ENCODE measurements around the gene TRIM22. TPM values are rescaled to one million over a fixed set of nuclear protein-coding genes. Genes with fewer than 3 reads are reported as not detected.
"Not testable (repeated sequence)": the region's sequence is repeated elsewhere in the genome, so short reads cannot be mapped to it uniquely, and the experiment has no call there.

Gene TRIM22
- total and polyA plus RNA-seq, 7 donors: 6.6 to 106 (median 39.2) TPM

DNA sequence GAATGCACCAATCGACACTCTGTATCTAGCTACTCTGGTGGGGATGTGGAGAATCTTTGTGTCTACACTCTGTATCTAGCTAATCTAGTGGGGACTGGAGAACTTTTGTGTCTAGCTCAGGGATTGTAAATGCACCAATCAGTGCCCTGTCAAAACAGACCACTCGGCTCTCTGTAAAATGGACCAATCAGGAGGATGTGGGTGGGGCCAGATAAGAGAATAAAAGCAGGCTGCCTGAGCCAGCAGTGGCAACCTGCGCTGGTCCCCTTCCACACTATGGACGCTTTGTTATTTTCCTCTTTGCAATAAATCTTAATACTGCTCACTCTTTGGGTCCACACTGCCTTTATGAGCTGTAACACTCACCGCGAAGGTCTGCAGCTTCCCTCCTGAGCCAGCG lies 6.0 kb upstream of the TRIM22 start:
- 49 to 70% methylated on average over 7 of the region's 7 CpGs for WGBS, 2 donors
- not testable (repeated sequence) for H3K27me3 ChIP-seq, H3K9me3 ChIP-seq, DNase-seq
- Histone ChIP-seq H3K27ac (peak overlapping the region; percentile 89 to 93 (median 90)), H3K4me1 (peaks cover 0 to 27% (median 17%) of the 10 kb centered on the region in 4 donors), H3K36me3 (peaks cover 0 to 17% (median 8%) of the 10 kb centered on the region in 4 donors), H3K4me3 (peak overlapping the region; percentile 24 to 53 (median 49))
- TF ChIP-seq POLR2AphosphoS5 (IDR thresholded peaks at IDR 0.05) (peak in 3 of 4 donors; percentile 59 to 69 (median 61)), POLR2A (IDR thresholded peaks at IDR 0.05) (peak in 1 of 2 donors; percentile 26)
- intact Hi-C loops (cut with DNase I): loop anchor here (2.0 to 10.0 kb wide), 3 partner anchors 85 to 791 kb away; partner anchors contain the start of genes OR52N2 and TRIM3

DNA sequence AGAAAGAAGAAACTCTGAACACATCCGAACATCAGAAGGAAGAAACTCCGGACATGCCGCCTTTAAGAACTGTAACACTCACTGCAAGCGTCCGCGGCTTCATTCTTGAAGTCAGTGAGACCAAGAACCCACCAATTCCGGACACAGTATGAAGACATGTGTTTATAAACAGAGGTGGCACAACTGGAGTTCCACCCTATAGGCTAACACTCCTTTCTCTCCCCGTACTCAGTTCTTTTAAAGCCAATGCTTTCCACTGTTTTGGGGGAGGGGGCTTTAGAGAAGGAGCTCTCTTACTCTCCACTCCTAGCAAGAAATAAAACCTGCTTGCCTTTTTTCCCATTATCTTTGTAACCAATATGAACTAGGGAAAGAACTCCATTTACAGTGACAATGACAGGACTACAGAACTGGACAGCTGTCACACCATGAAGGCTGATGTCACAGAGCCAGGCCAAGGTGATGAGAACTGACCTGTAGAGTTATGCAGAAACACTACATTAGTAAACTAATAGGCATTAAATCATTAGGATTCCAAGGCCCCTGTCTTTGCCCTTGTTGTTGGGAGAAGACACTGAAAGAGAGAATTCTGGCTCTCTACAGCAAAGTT lies 5.4 kb upstream of the TRIM22 start:
- H3K36me3 ChIP-seq: peaks cover 0 to 12% (median 5%) of the 10 kb centered on the region in 4 donors
- H3K27ac ChIP-seq: peak overlapping the region; percentile 89 to 93 (median 90)
- H3K4me1 ChIP-seq: peaks cover 0 to 31% (median 23%) of the 10 kb centered on the region in 4 donors
- no peaks in the 10 kb centered on the region for H3K27me3 ChIP-seq
- H3K9me3 ChIP-seq: no peaks in the 10 kb centered on the region
- 26 to 31% methylated on average over 6 to 8 of the region's 8 CpGs for WGBS, 2 donors
- no peak for TF ChIP-seq POLR2AphosphoS5 (IDR thresholded peaks at IDR 0.05)
- no peak for TF ChIP-seq POLR2A (IDR thresholded peaks at IDR 0.05)
- TF ChIP-seq, protein P1, sequence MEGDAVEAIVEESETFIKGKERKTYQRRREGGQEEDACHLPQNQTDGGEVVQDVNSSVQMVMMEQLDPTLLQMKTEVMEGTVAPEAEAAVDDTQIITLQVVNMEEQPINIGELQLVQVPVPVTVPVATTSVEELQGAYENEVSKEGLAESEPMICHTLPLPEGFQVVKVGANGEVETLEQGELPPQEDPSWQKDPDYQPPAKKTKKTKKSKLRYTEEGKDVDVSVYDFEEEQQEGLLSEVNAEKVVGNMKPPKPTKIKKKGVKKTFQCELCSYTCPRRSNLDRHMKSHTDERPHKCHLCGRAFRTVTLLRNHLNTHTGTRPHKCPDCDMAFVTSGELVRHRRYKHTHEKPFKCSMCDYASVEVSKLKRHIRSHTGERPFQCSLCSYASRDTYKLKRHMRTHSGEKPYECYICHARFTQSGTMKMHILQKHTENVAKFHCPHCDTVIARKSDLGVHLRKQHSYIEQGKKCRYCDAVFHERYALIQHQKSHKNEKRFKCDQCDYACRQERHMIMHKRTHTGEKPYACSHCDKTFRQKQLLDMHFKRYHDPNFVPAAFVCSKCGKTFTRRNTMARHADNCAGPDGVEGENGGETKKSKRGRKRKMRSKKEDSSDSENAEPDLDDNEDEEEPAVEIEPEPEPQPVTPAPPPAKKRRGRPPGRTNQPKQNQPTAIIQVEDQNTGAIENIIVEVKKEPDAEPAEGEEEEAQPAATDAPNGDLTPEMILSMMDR (IDR thresholded peaks at IDR 0.05): no peak
- no peak for TF ChIP-seq EP300 (IDR thresholded peaks at IDR 0.05)
- intact Hi-C loops (cut with DNase I): loop anchor here (2.0 to 10.0 kb wide), 3 partner anchors 85 to 791 kb away; partner anchors contain the start of genes OR52N2 and TRIM3
- H3K4me3 ChIP-seq: peak overlapping the region; percentile 24 to 53 (median 49)
- DNase-seq: no peak

DNA sequence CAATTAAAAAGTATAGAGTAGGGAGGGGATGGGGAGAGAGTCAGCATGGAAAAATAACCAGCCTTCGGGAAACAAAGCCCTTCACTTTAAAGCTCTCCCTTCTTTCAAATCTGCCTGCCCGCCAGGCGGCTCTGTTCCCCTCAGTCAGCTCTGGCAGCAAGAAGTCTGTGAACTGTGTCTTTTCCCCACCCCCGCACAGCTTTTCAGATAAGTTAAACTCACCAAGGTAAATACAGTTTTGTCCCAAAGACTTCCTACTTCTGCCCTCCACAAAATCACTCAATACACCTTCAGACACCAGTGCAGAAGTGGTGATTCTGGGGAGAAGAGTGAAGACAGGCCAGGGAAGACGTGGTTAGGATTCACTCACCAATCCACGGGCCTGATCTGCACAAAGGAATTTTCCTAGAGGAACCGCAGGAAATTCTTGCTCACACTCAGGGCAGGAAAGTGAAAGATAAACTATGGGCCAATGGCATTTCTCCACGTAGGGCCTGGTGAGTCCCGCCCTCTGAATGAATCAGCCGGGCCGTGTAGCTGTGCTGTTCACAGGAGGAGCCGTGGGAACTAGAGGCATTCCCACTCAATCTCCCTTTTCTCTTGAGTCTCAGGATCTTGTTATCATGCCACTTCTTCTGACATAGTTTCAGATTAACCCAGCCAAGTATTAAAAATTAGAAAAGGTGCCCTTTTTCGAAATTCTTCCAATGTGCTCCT lies 4.8 kb upstream of the TRIM22 start, which contains the start of gene TRIM5:
TRIM5 (minus strand) TSS at position 429 of the 717 bp plus-strand sequence. CDS start 4,897 bp downstream, outside the sequence.
- Histone ChIP-seq H3K4me1 (peaks cover 0 to 35% (median 26%) of the 10 kb centered on the region in 4 donors), H3K27ac (peak within 1 kb of the TSS; percentile 89 to 93 (median 90)), H3K9me3 (no peaks in the 10 kb centered on the region), H3K36me3 (peaks cover 0 to 5% (median 2%) of the 10 kb centered on the region in 4 donors), H3K27me3 (no peaks in the 10 kb centered on the region), H3K4me3 (peak within 1 kb of the TSS; percentile 24 to 53 (median 49))
- peak; percentile 95 for DNase-seq
- intact Hi-C loops (cut with DNase I): loop anchor here (2.0 to 10.0 kb wide), 4 partner anchors 86 to 790 kb away; partner anchors contain the start of genes CAVIN3, OR52N2 and TRIM3
- WGBS, 2 donors: 1 to 2% methylated on average over 13 of the region's 13 CpGs
- TF ChIP-seq, protein P1 (IDR thresholded peaks at IDR 0.05): peak; percentile 20 to 56 (median 50)
- peak; percentile 51 to 84 (median 76) for TF ChIP-seq POLR2AphosphoS5 (IDR thresholded peaks at IDR 0.05)
- TF ChIP-seq POLR2A (IDR thresholded peaks at IDR 0.05): peak in 1 of 2 donors; percentile 31
- no peak for TF ChIP-seq EP300 (IDR thresholded peaks at IDR 0.05)

DNA sequence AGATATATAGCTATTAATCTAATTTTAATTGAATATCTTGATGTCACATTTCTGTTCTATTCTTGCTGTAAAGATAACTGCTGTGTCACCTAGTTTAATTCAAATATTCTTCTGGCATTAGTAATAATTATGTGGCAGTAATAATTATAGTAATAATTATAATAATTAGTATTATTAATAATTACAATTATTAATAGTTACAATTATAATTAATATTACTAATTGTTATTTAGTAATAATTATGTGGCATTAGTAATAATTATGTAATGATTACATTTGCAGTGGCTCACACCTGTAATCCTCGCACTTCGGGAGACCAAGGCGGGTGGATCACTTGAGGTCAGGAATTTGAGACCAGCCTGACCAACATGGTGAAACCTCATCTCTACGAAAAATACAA lies 3.2 kb upstream of the TRIM22 start:
- 95 to 97% methylated on average over 4 of the region's 4 CpGs for WGBS, 2 donors
- intact Hi-C loops (cut with DNase I): loop anchor here (5.0 to 10.0 kb wide), 2 partner anchors 636 to 788 kb away; partner anchors contain the start of genes CAVIN3 and TRIM3
- no peak overlapping the region for H3K27ac ChIP-seq
- no peaks in the 10 kb centered on the region for H3K27me3 ChIP-seq
- no peaks in the 10 kb centered on the region for H3K36me3 ChIP-seq
- peaks cover 0 to 46% (median 32%) of the 10 kb centered on the region in 4 donors for H3K4me1 ChIP-seq
- DNase-seq: no peak
- H3K4me3 ChIP-seq: no peak overlapping the region
- TF ChIP-seq, protein P1 (IDR thresholded peaks at IDR 0.05): no peak
- TF ChIP-seq POLR2AphosphoS5 (IDR thresholded peaks at IDR 0.05) (no peak), EP300 (IDR thresholded peaks at IDR 0.05) (no peak), POLR2A (IDR thresholded peaks at IDR 0.05) (no peak)
- H3K9me3 ChIP-seq: no peaks in the 10 kb centered on the region
